Activated naive CD4-positive, alpha-beta T cell treated with anti-CD3 and anti-CD28 coated beads, Interleukin-2, amount 50 U/mL, for 16 hours (primary cell): Measurements from ENCODE around the gene C5orf15.
"Not testable (repeated sequence)": the region's sequence is repeated elsewhere in the genome, so short reads cannot be mapped to it uniquely, and the experiment has no call there.

Experiments
- DNase-seq: peaks from one replicate; pipeline ENCODE4 v3.0.0-alpha.2; 2020

The C5orf15 gene

GRCh38 chr5:133959643-133960042 lies 8.8 kb downstream of the C5orf15 start:
- DNase-seq: no peak

DNA sequence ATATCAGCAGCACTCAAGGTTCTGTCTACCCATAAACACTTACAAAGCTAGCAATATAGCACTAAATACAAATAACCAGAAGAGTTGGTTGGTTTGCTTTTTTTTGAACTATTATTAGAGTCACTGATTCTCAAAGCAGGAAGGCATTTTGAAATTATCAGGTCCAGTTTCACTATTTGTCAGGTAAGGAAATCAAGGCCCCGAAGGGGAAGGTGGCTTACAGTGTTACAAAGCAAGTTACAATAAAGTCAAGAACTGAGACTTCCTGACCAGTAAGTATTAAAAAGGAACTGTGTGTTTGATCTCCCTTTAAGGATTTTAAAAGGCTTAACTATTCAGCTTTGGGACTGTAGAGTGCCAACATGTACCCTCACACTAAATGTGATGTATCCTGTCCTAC lies 10.8 kb downstream of the C5orf15 start:
- no peak for DNase-seq

- DNase-seq: no peak
These were observed 11.3 kb downstream of the C5orf15 start for GRCh38 chr5:133957080-133957479.

- not testable (repeated sequence) for DNase-seq
These were observed 12.2 kb downstream of the C5orf15 start for GRCh38 chr5:133956196-133956595.

DNA sequence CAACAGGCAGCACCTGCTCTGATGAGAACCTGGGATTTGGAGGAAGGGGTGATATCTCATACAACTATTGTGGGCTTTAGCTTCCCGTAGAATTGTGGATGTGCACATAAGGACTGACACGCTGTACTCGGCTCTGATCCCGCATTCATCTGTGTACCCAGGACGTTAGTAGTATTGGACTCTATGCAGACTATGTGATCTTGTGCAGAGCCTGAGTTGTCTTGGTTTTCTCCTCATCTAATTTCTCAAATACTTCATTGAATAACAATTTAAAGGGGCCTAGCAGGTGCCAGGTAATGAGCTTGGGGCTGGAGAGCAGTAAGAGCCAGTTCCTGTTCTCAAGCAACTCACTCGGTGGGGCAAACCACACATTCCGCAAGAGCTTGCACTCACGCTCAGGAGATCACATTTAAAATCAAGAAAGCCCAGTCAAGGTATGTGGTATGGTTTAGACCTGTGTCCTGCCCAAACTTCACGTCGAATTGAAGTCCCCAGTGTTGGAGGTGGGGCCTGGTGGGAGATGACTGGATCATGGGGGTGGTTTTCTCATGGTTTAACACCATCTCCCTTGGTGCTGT lies 14.8 kb downstream of the C5orf15 start:
- DNase-seq: no peak

GRCh38 chr5:133952729-133953567 lies 15.5 kb downstream of the C5orf15 start:
- DNase-seq: no peak

DNA sequence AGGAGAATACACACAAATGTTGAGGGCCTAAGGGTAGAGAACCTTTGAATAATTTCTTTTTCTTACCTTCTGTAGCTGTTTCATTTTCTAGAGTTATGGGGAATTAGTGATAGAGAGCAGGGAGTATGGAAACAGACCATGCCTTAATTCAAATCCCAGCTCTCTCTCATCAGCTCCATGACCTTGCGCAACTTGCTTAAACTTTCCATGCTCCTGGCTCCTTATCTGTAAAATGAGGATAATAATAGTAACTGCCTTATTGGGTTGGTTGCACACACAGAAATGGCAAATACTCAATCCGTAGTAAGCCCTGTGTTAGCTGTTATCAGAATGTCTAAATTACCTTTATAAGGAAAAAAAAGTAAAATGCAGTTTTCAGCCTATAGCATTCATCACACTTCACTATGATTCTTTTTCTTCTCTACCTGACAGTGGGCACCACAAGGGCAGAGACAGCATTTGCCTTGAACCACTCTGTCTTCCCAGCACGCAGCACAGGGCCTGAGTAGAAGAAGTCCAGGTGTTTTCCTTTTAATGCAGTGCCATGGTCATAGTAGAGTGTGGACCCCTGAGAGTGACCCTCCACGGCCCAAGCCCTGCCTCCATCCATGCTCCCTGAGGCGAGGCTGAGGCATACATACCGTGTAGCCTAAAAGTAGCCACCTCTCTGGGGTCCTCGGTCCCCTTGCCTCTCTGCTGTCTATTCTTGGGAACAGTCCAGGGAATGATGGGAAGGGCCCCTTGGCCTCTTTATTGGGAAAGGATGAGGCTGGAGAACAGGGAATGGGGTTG lies 17.4 kb downstream of the C5orf15 start:
- no peak for DNase-seq

DNA sequence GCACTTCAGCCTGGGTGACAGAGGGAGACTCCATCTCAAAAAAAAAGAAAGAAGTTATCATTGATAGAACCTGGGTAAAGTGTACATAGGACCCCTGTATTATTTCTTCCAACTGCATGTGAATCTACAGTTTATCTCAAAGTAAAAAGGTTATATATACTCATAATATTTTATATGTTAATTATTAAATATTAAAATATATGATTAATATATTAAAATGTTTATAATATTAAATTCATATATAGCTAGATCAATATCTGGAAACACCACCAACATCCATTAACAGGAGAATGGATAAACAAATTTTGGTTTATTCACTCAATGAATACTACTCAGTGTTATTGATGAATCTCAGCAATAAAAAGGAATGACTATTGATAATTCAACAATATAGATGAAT lies 19.7 kb downstream of the C5orf15 start:
- DNase-seq: no peak

GRCh38 chr5:133947431-133947841 lies 21.0 kb downstream of the C5orf15 start:
- DNase-seq: no peak

GRCh38 chr5:133945568-133945967 lies 22.9 kb downstream of the C5orf15 start:
- DNase-seq: no peak

GRCh38 chr5:133944263-133945185 lies 23.9 kb downstream of the C5orf15 start:
- DNase-seq: peak; percentile 51

DNA sequence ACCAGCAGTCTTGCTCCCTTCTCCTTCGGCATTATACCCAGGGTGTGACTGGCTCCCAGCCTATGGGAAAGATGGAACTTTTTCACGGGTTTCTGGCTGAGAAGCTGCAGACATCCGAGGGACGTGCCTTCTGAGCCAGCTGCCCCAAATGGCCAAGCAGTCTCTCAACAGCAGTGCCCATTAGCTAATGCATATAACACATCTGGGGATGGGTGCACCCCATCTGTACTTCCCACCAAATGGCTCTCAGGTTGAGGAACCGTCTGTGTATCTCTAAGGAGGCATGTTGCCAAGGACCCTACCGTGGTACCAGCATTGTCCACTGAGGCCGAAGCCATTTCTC lies 25.0 kb downstream of the C5orf15 start:
- no peak for DNase-seq

DNA sequence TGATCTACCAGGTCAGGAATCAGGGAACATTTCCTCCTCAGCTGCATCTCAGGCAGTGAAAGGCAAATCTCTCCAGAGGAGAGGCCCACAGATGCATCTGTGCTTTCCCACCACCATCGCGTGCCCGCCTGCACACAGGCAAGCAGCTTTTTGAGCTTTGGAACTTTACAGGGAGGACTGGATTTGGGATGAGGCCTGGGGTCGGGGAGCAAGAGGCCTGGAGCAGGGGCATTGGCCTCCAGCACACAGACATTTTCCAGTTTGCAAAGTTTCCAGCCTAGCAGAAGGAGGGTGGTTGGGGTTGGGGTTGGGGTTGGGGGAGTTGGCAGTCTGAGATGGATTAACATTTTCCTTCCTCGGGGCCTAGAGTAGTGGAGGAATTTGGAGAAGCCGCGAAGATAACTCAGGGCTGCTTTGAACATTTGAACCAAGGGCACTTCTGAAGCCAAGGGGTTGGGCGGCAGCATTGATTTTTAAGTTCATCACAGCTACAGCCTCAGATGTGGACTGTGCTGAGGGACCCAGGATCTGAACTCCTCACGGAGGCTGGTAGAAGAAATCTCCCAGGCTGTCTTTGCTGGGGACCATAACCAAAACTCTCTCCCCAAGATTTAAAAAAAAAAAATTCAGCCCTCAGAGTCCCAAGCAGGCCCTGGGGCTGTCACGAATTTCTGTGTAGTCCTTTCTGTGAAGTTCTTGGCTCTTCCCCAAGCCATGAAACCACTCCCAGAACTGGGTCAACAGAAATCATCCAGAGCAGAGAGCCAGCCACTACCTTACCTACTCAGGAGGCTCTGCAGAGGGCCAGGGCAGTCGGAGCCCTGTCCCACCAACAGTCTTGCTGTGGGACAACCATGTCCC lies 25.6 kb downstream of the C5orf15 start:
- no peak for DNase-seq

DNA sequence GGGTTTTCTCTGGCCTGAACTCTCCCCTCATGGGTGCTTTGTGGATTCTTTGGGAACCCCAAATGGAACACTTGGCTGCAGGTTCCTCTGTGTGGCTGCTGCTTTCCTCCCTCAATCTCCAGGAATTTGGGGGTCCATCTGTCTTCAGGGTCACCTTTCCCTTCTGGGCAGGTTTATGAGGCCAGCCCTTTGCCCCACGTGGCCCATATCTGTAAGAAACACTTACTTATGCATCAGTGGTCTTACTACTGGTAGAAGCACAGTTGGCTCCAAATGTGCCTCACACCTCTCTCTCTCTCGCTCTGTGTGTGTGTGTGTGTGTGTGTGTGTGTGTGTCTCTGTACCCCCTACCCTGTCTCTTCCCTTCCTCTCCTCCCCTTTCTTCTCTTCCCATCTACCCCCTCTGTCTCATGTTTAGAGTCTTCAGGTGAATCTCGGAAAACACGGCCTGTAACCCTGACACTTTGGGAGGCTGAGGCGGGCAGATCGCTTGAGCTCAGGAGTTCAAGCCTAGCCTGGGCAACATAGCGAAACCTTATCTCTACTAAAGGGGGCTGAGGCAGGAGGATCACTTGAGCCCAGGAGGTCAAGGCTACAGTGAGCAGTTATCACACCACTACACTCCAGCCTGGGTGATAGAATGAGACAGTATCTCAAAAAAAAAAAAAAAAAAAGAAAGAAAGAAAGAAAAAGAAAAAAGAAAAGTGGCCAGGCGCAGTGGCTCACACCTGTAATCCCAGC lies 26.8 kb downstream of the C5orf15 start:
- no peak for DNase-seq

DNA sequence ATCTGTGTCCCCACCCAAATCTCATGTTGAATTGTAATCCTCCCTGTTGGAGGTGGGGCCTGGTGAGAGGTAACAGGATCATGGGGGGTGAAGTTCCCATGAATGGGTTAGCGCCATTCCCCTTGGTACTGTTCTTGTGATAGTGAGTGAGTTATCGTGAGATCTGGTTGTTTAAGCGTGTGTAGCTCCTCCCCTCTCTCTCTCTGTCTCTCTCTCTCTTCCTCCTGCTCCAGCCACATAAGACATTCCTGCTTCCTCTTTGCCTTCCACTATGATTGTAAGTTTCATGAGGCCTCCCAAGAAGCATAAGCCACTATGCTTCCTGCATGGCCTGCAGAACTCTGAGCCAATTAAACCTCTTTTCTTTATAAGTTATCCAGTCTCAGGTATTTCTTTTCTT lies 28.8 kb downstream of the C5orf15 start:
- no peak for DNase-seq

DNA sequence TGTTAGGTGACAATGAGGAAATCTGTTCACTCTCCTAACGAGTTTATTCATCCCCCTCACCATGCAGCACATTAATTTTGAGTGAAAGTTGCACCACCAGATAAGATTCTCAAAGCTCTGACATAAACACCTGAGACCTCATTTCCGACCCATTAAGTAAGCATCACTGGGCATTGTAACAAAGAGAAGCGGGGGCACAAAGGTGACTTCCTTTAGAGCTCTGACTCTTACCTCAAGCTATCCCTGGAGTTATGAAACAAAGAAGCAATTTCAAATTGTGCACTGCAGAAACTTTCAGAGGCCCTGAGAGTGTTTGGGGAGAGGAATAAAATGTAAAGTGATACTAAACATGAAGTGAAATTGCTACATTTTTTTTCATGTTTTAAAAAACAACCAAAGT lies 29.5 kb downstream of the C5orf15 start:
- DNase-seq: no peak

GRCh38 chr5:133938039-133938821 lies 30.2 kb downstream of the C5orf15 start:
- DNase-seq: no peak

DNA sequence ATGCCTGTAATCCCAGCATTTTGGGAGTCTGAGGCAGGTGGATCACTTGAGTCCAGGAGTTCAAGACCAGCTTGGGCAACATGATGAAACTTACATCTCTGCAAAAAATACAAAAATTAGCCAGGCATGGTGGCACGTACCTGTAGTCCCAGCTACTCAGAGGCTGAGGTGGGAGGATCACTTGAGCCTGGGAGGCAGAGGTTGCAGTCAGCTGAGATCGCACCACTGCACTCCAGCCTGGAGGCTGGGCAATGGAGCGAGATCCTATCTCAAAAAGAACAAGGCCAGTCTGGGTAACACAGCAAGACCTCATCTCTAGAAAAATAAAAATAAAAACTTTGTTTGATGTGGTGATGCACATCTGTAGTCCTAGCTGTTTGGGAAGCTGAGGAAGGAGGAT lies 30.8 kb downstream of the C5orf15 start:
- DNase-seq: not testable (repeated sequence)

DNA sequence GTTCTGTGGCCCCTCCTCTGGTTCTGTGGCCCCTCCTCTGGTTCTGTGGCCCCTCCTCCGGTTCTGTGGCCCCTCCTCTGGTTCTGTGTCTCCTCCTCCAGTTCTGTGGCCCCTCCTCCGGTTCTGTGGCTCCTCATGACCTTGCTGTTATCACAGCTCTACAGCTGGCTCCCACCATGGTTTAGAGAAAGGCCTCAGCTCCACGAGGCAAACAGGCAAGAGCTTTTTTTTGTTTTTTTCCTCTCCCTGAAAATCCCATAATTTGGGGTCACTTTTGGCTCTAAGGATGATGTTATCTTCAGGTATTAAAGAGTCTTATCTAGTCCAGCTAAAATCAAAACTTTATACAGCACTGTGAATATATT lies 31.8 kb downstream of the C5orf15 start:
- DNase-seq: no peak

GRCh38 chr5:133935991-133936650 lies 32.3 kb downstream of the C5orf15 start:
- DNase-seq: not testable (repeated sequence)
